GM12878 (cell line): ENCODE measurements around the gene TEX264. TPM values are rescaled to one million over a fixed set of nuclear protein-coding genes. Genes with fewer than 3 reads are reported as not detected.

Experiments used
- ATAC-seq: fragments of 200-7000 bp; cut with Tn5 transposase; 3 replicates; pipeline ENCODE4 v1.9.1; 2020; ENCODE audit warnings: mild to moderate bottlenecking, moderate library complexity
- BruUV-seq: library from RNA; stranded (reverse); fragments of 400-500 nt; replicated peaks from 2 replicates; lab custom pipeline; 2021; lab: Mats Ljungman, UMichigan
- CTCF ChIA-PET: fragments of 300-600 bp; sonication (Branson Sonifier 250); formaldehyde crosslinking; extraction: SDS; loops from one replicate; lab custom pipeline; 2021; ENCODE audit warnings: inconsistent platforms; lab: Yijun Ruan, JAX
- POLR2A ChIA-PET: fragments of 350-600 bp; formaldehyde crosslinking; extraction: SDS; loops from one replicate; lab custom pipeline; 2021; ENCODE audit warnings: inconsistent platforms; lab: Charles Lee
- RAD21 ChIA-PET: fragments of 300-600 bp; sonication (Branson Sonifier 250); formaldehyde crosslinking; loops from one replicate; lab custom pipeline; 2023; ENCODE audit warnings: antibody characterized with exemption; ENCODE audit not compliant: unreplicated experiment; lab: Charles Lee
- SMC1A ChIA-PET: fragments of 300-600 bp; sonication (Branson Sonifier 250); formaldehyde crosslinking; loops from one replicate; lab custom pipeline; 2023; ENCODE audit not compliant: unreplicated experiment, uncharacterized antibody; lab: Charles Lee
- DNase-seq: peaks from one replicate; pipeline ENCODE4 v3.0.0-alpha.2; 2011; ENCODE audit warnings: low read depth, low spot score
- FAIRE-seq: peaks from 3 replicates; lab custom pipeline; 2011; peaks lifted over from hg19 to GRCh38; lab: Jason Lieb, UNC
- H2AFZ ChIP-seq: 2 replicates; pipeline ENCODE4 v1.6.0; 2011; ENCODE audit warnings: low read depth, low read length, control low read depth; ENCODE audit not compliant: control insufficient read depth
- H3K27ac ChIP-seq: 2 replicates; pipeline ENCODE4 v1.5.1; 2011; ENCODE audit warnings: control low read depth; ENCODE audit not compliant: control insufficient read depth, insufficient read depth
- H3K27me3 ChIP-seq, 2 experiments: replicated peaks in 1 of 2; 2 replicates each; pipeline versions ENCODE4 v1.6.0 to v1.6.1; 2011; ENCODE audit warnings: low read length in 1 of 2; ENCODE audit not compliant: control insufficient read depth in 2 of 2, insufficient read depth in 2 of 2
- H3K36me3 ChIP-seq, 2 experiments: 2 replicates each; pipeline ENCODE4 v1.5.1; 2011; ENCODE audit warnings: low read length in 1 of 2; ENCODE audit not compliant: control insufficient read depth in 2 of 2, insufficient read depth in 2 of 2
- H3K4me1 ChIP-seq: 2 replicates; pipeline ENCODE4 v1.6.1; 2011; ENCODE audit warnings: mild to moderate bottlenecking, low read length, moderate library complexity, mixed read lengths; ENCODE audit not compliant: control insufficient read depth, insufficient read depth
- H3K4me2 ChIP-seq: 2 replicates; pipeline ENCODE4 v1.6.0; 2011; ENCODE audit warnings: control low read depth; ENCODE audit not compliant: control insufficient read depth, insufficient read depth
- H3K4me3 ChIP-seq: fragments of 200-600 bp; sonication (generic); 2 replicates; pipeline ENCODE4 v1.5.1; 2016
- H3K79me2 ChIP-seq: 2 replicates; pipeline ENCODE4 v1.6.0; 2011; ENCODE audit warnings: low read length; ENCODE audit not compliant: control insufficient read depth, insufficient read depth
- H3K9ac ChIP-seq: 2 replicates; pipeline ENCODE4 v1.8.0; 2011; ENCODE audit warnings: low read length, control low read depth, mixed read lengths; ENCODE audit not compliant: control insufficient read depth, insufficient read depth
- H3K9me3 ChIP-seq: replicated peaks from 3 replicates; pipeline ENCODE4 v1.5.1; 2011; ENCODE audit warnings: mild to moderate bottlenecking, low read length; ENCODE audit not compliant: control insufficient read depth, insufficient read depth
- H4K20me1 ChIP-seq: 2 replicates; pipeline ENCODE4 v1.6.0; 2011; ENCODE audit not compliant: control insufficient read depth, insufficient read depth
- ASH2L ChIP-seq: fragments of 300-600, 200-600 bp; sonication (generic); IDR thresholded peaks from 2 replicates; pipeline ENCODE4 v1.6.1; 2017; ENCODE audit warnings: low read depth, mild to moderate bottlenecking, borderline replicate concordance
- MEF2B ChIP-seq: fragments of 450-650 bp; IDR thresholded peaks from 2 replicates; pipeline ENCODE4 v1.6.1; 2018; ENCODE audit warnings: mild to moderate bottlenecking, moderate library complexity; ENCODE audit not compliant: partially characterized antibody, poor library complexity, severe bottlenecking
- MXI1 ChIP-seq: fragments of 150-350 bp; IDR thresholded peaks from 2 replicates; pipeline ENCODE4 v1.6.1; 2011; ENCODE audit warnings: low read depth, mild to moderate bottlenecking, inconsistent platforms, low read length, improper control_type of control experiment
- NFIC ChIP-seq: IDR thresholded peaks from 2 replicates; pipeline ENCODE4 v1.6.1; 2012; ENCODE audit warnings: low read depth, mild to moderate bottlenecking, inconsistent platforms, low read length, moderate library complexity
- NFXL1 ChIP-seq: fragments of 450-650 bp; IDR thresholded peaks from 2 replicates; pipeline ENCODE4 v1.6.1; 2017; ENCODE audit warnings: antibody characterized with exemption, mild to moderate bottlenecking, borderline replicate concordance
- PAX5 ChIP-seq: IDR thresholded peaks from 2 replicates; pipeline ENCODE4 v1.6.1; 2011; ENCODE audit warnings: low read depth, low read length, borderline replicate concordance
- RB1 ChIP-seq: fragments of 450-650 bp; formaldehyde crosslinking; IDR thresholded peaks from 2 replicates; pipeline ENCODE4 v1.6.1; 2017; ENCODE audit warnings: mild to moderate bottlenecking, borderline replicate concordance
- RELA ChIP-seq: fragments of 450-650 bp; IDR thresholded peaks from 2 replicates; pipeline ENCODE4 v1.8.0; 2014; ENCODE audit warnings: borderline replicate concordance; ENCODE audit not compliant: partially characterized antibody
- RFX5 ChIP-seq: IDR thresholded peaks from 2 replicates; pipeline ENCODE4 v1.6.1; 2011; ENCODE audit warnings: low read depth, low read length, improper control_type of control experiment
- SRF ChIP-seq, 2 experiments: IDR thresholded peaks; 2 replicates each; pipeline ENCODE4 v1.6.1; 2011; ENCODE audit warnings: low read depth in 2 of 2, low read length in 2 of 2, mild to moderate bottlenecking in 1 of 2, moderate library complexity in 1 of 2
- ZBTB11 ChIP-seq: fragments of 450-650 bp; formaldehyde crosslinking; IDR thresholded peaks from 2 replicates; pipeline ENCODE4 v1.5.0; 2022; ENCODE audit warnings: mild to moderate bottlenecking, missing genetic modification characterization
- ZNF207 ChIP-seq: fragments of 450-650 bp; IDR thresholded peaks from 2 replicates; pipeline ENCODE4 v1.6.1; 2014; ENCODE audit warnings: antibody characterized with exemption, mild to moderate bottlenecking, borderline replicate concordance
- WGBS: methylation state at CpG from one replicate; pipeline ENCODE4 v1.1.6; 2016; ENCODE audit warnings: low lambda C conversion rate; ENCODE audit not compliant: insufficient replicate concordance, insufficient coverage; ENCODE audit errors: missing lambda C conversion rate; 5-methylcytosine and 5-hydroxymethylcytosine counted together
- in situ Hi-C: fragments of 300-500 bp; cut with MboI; formaldehyde crosslinking; loops from 9 replicates; pipeline ENCODE4 v1.14.3; 2018; ENCODE audit warnings: mixed read lengths
- intact Hi-C: fragments of 100-400 bp; cut with micrococcal nuclease; formaldehyde crosslinking; loops from one replicate; pipeline ENCODE4 v1.14.2; 2022; ENCODE audit not compliant: unreplicated experiment
- polyA plus RNA-seq, 11 experiments: library from polyadenylated mRNA; depleted of rRNA in 4 of 11; unstranded in 6 of 11; stranded (reverse) in 5 of 11; fragments of >200 nt; fragmentation: Nextera tagmentation in 4 of 11; fragmentation: Illumina TruSeq in 1 of 11; extraction: Ambion mirVana in 4 of 11; extraction: Trizol in 1 of 11; gene quantifications; 1 replicate in 1 of 11; 2 replicates in 10 of 11; pipeline versions ENCODE4 v1.2.1 to v1.2.3, GENCODE V29; 2011 to 2016; ENCODE audit warnings: inconsistent platforms in 2 of 11, missing spikeins in 2 of 11, low read depth in 1 of 11
- total RNA-seq, 4 experiments: library from RNA; depleted of rRNA in 3 of 4; stranded (reverse); fragments of >200 nt in 3 of 4; fragmentation: Illumina TruSeq in 1 of 4; extraction: Trizol in 1 of 4; gene quantifications; 2 replicates each; pipeline versions ENCODE4 v1.2.1 to v1.2.3, GENCODE V29; 2013 to 2021
- TF ChIP-seq, protein P1 (sequence below): fragments of 450-650 bp; IDR thresholded peaks from 2 replicates; pipeline ENCODE4 v1.6.1; 2017; ENCODE audit warnings: borderline replicate concordance
- TF ChIP-seq, protein P2 (sequence below): fragments of 450-650 bp; IDR thresholded peaks from 2 replicates; pipeline ENCODE4 v1.6.1; 2017; ENCODE audit warnings: mild to moderate bottlenecking
- TF ChIP-seq, protein P3 (sequence below): fragments of 450-650 bp; IDR thresholded peaks from 2 replicates; pipeline ENCODE4 v1.6.1; 2018; ENCODE audit warnings: borderline replicate concordance, mild to moderate bottlenecking; ENCODE audit not compliant: partially characterized antibody

The TEX264 gene
- total and polyA plus RNA-seq, 10 of the 15 experiments (the other 5 are each of a cell fraction or from before 2014, with no cell fraction given) = 3.6 to 63.0 (median 52.4) TPM

DNA sequence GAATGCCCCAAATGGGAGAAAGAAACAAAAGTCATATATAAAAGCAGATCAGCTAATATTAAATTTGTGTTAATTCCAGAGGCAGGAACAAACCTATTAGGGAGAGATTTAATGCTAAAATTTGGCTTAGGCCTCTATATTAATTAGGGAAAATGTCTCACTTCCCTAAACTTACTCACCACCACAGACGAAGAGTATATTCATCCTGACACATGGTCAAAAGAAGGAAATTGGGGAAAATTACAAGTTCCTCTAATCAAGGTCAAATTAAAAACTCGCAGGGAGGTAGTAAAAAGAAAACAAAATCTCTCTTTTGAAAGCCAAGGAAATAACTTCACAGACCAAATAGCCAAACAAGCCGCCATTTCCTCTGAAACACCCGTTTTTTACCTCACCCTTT, 68.1 kb downstream of the TEX264 start:
- TF ChIP-seq MXI1 = no peak
- TF ChIP-seq PAX5 = no peak
- no peak for TF ChIP-seq SRF (IDR thresholded peaks at IDR 0.05; ENCODE audit: low read depth in 2 of 2, low read length in 2 of 2)
- no peak for TF ChIP-seq NFXL1
- no peak for TF ChIP-seq RFX5
- no peak for TF ChIP-seq MEF2B
- TF ChIP-seq, protein P1, sequence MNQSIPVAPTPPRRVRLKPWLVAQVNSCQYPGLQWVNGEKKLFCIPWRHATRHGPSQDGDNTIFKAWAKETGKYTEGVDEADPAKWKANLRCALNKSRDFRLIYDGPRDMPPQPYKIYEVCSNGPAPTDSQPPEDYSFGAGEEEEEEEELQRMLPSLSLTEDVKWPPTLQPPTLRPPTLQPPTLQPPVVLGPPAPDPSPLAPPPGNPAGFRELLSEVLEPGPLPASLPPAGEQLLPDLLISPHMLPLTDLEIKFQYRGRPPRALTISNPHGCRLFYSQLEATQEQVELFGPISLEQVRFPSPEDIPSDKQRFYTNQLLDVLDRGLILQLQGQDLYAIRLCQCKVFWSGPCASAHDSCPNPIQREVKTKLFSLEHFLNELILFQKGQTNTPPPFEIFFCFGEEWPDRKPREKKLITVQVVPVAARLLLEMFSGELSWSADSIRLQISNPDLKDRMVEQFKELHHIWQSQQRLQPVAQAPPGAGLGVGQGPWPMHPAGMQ = no peak
- TF ChIP-seq ZNF207 = no peak
- TF ChIP-seq ZBTB11 (CRISPR knock-in tag) = no peak
- TF ChIP-seq RELA = no peak
- TF ChIP-seq RB1 = no peak
- TF ChIP-seq NFIC = no peak
- TF ChIP-seq ASH2L = no peak
- TF ChIP-seq, protein P2, sequence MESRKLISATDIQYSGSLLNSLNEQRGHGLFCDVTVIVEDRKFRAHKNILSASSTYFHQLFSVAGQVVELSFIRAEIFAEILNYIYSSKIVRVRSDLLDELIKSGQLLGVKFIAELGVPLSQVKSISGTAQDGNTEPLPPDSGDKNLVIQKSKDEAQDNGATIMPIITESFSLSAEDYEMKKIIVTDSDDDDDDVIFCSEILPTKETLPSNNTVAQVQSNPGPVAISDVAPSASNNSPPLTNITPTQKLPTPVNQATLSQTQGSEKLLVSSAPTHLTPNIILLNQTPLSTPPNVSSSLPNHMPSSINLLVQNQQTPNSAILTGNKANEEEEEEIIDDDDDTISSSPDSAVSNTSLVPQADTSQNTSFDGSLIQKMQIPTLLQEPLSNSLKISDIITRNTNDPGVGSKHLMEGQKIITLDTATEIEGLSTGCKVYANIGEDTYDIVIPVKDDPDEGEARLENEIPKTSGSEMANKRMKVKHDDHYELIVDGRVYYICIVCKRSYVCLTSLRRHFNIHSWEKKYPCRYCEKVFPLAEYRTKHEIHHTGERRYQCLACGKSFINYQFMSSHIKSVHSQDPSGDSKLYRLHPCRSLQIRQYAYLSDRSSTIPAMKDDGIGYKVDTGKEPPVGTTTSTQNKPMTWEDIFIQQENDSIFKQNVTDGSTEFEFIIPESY = no peak
- TF ChIP-seq, protein P3, sequence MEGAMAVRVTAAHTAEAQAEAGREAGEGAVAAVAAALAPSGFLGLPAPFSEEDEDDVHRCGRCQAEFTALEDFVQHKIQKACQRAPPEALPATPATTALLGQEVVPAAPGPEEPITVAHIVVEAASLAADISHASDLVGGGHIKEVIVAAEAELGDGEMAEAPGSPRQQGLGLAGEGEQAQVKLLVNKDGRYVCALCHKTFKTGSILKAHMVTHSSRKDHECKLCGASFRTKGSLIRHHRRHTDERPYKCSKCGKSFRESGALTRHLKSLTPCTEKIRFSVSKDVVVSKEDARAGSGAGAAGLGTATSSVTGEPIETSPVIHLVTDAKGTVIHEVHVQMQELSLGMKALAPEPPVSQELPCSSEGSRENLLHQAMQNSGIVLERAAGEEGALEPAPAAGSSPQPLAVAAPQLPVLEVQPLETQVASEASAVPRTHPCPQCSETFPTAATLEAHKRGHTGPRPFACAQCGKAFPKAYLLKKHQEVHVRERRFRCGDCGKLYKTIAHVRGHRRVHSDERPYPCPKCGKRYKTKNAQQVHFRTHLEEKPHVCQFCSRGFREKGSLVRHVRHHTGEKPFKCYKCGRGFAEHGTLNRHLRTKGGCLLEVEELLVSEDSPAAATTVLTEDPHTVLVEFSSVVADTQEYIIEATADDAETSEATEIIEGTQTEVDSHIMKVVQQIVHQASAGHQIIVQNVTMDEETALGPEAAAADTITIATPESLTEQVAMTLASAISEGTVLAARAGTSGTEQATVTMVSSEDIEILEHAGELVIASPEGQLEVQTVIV = no peak
- TF ChIP-seq, all 136 proteins: peak for 0
- RAD21 ChIA-PET = no interaction called here
- Histone ChIP-seq H4K20me1 (no peaks in the 10 kb centered on the region), H3K27me3 (no peaks in the 10 kb centered on the region), H3K4me1 (no peaks in the 10 kb centered on the region), H2AFZ (no peak overlapping the region), H3K79me2 (no peaks in the 10 kb centered on the region), H3K9me3 (no peaks in the 10 kb centered on the region), H3K4me3 (no peak overlapping the region), H3K27ac (no peak overlapping the region), H3K9ac (no peak overlapping the region), H3K4me2 (no peak overlapping the region), H3K36me3 (no peaks in the 10 kb centered on the region)
- in situ Hi-C loops (no loop called here), intact Hi-C loops (no loop called here)
- BruUV-seq = no TSS peak
- FAIRE-seq (no peak), DNase-seq (no peak), ATAC-seq (no peak)
- SMC1A ChIA-PET = no interaction called here
- POLR2A ChIA-PET = no interaction called here
- CTCF ChIA-PET = interaction anchor here (0.6 kb wide), 1 partner anchor 47 kb away, joined by 3 read pairs; no protein-coding TSS in a partner anchor
- 12% methylated on average over 4 of the region's 4 CpGs for WGBS
